ENCODE results near the gene PDE6A.

DNA sequence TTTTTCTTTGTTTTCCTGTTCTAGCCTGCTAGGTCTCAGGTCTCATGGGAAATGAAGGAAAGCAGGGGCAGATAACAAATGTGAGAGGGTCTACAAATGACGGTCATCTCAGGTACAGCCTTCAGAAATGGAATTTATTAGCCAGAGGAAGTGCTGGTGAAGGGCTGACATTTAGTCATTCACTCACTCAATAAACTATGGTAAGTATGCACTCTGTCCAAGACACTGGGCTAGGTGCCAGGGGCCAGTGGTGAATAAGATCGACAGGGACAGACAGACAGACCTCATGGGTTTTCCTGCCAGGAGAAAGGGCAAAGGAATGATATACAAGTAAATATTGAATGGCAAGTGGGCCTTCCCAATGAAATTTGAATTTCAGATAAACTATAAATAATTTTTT is 6.3 kb downstream of the PDE6A start:
- TF ChIP-seq, protein P1, sequence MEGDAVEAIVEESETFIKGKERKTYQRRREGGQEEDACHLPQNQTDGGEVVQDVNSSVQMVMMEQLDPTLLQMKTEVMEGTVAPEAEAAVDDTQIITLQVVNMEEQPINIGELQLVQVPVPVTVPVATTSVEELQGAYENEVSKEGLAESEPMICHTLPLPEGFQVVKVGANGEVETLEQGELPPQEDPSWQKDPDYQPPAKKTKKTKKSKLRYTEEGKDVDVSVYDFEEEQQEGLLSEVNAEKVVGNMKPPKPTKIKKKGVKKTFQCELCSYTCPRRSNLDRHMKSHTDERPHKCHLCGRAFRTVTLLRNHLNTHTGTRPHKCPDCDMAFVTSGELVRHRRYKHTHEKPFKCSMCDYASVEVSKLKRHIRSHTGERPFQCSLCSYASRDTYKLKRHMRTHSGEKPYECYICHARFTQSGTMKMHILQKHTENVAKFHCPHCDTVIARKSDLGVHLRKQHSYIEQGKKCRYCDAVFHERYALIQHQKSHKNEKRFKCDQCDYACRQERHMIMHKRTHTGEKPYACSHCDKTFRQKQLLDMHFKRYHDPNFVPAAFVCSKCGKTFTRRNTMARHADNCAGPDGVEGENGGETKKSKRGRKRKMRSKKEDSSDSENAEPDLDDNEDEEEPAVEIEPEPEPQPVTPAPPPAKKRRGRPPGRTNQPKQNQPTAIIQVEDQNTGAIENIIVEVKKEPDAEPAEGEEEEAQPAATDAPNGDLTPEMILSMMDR (IDR thresholded peaks at IDR 0.05; ENCODE audit: low read depth, low read length, missing input control), result no peak
- no peak for TF ChIP-seq JUND (IDR thresholded peaks at IDR 0.05)
- no peak for TF ChIP-seq FOXA2 (IDR thresholded peaks at IDR 0.05)
- TF ChIP-seq, protein P2, sequence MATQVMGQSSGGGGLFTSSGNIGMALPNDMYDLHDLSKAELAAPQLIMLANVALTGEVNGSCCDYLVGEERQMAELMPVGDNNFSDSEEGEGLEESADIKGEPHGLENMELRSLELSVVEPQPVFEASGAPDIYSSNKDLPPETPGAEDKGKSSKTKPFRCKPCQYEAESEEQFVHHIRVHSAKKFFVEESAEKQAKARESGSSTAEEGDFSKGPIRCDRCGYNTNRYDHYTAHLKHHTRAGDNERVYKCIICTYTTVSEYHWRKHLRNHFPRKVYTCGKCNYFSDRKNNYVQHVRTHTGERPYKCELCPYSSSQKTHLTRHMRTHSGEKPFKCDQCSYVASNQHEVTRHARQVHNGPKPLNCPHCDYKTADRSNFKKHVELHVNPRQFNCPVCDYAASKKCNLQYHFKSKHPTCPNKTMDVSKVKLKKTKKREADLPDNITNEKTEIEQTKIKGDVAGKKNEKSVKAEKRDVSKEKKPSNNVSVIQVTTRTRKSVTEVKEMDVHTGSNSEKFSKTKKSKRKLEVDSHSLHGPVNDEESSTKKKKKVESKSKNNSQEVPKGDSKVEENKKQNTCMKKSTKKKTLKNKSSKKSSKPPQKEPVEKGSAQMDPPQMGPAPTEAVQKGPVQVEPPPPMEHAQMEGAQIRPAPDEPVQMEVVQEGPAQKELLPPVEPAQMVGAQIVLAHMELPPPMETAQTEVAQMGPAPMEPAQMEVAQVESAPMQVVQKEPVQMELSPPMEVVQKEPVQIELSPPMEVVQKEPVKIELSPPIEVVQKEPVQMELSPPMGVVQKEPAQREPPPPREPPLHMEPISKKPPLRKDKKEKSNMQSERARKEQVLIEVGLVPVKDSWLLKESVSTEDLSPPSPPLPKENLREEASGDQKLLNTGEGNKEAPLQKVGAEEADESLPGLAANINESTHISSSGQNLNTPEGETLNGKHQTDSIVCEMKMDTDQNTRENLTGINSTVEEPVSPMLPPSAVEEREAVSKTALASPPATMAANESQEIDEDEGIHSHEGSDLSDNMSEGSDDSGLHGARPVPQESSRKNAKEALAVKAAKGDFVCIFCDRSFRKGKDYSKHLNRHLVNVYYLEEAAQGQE (IDR thresholded peaks at IDR 0.05), result no peak
- no peak for TF ChIP-seq GABPA (IDR thresholded peaks at IDR 0.05 in 1 of 2, conservative IDR thresholded peaks at IDR 0.05 in 1 of 2)
- TF ChIP-seq, protein P3, sequence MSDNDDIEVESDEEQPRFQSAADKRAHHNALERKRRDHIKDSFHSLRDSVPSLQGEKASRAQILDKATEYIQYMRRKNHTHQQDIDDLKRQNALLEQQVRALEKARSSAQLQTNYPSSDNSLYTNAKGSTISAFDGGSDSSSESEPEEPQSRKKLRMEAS (IDR thresholded peaks at IDR 0.05), result no peak
- TF ChIP-seq, protein P4, sequence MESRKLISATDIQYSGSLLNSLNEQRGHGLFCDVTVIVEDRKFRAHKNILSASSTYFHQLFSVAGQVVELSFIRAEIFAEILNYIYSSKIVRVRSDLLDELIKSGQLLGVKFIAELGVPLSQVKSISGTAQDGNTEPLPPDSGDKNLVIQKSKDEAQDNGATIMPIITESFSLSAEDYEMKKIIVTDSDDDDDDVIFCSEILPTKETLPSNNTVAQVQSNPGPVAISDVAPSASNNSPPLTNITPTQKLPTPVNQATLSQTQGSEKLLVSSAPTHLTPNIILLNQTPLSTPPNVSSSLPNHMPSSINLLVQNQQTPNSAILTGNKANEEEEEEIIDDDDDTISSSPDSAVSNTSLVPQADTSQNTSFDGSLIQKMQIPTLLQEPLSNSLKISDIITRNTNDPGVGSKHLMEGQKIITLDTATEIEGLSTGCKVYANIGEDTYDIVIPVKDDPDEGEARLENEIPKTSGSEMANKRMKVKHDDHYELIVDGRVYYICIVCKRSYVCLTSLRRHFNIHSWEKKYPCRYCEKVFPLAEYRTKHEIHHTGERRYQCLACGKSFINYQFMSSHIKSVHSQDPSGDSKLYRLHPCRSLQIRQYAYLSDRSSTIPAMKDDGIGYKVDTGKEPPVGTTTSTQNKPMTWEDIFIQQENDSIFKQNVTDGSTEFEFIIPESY (IDR thresholded peaks at IDR 0.05), result no peak

All from liver (tissue), 3 donors.